Smooth muscle cell (in vitro differentiated cells): ENCODE measurements around the gene CNIH3. TPM values are rescaled to one million over a fixed set of nuclear protein-coding genes. Genes with fewer than 3 reads are reported as not detected.

ENCODE experiments used
- DNase-seq: peaks from one replicate; lab custom pipeline; 2025; ENCODE audit not compliant: unreplicated experiment; lab: John Stamatoyannopoulos, UW
- H2AFZ ChIP-seq: fragments of 200-600 bp; sonication (generic); 2 replicates; pipeline ENCODE4 v1.6.0; 2016; ENCODE audit warnings: antibody characterized with exemption, low read depth, mild to moderate bottlenecking
- H3F3A ChIP-seq: fragments of 200-600 bp; sonication (generic); 2 replicates; pipeline ENCODE4 v1.6.0; 2017; ENCODE audit warnings: antibody characterized with exemption, low read depth
- H3K27ac ChIP-seq: fragments of 200-600 bp; sonication (generic); 2 replicates; pipeline ENCODE4 v1.5.1; 2016; ENCODE audit warnings: low read depth, mild to moderate bottlenecking
- H3K27me3 ChIP-seq: fragments of 200-600 bp; sonication (generic); 2 replicates; pipeline ENCODE4 v1.6.1; 2016; ENCODE audit warnings: low read depth, mild to moderate bottlenecking
- H3K36me3 ChIP-seq: fragments of 200-600 bp; sonication (generic); 2 replicates; pipeline ENCODE4 v1.5.1; 2016; ENCODE audit warnings: low read depth
- H3K4me1 ChIP-seq: fragments of 200-600 bp; sonication (generic); 2 replicates; pipeline ENCODE4 v1.5.1; 2016; ENCODE audit warnings: low read depth
- H3K4me2 ChIP-seq: fragments of 200-600 bp; sonication (generic); 2 replicates; pipeline ENCODE4 v1.6.0; 2016; ENCODE audit warnings: mild to moderate bottlenecking
- H3K4me3 ChIP-seq: fragments of 200-600 bp; sonication (generic); 2 replicates; pipeline ENCODE4 v1.5.1; 2016; ENCODE audit warnings: mild to moderate bottlenecking
- H3K79me2 ChIP-seq: fragments of 200-600 bp; sonication (generic); 2 replicates; pipeline ENCODE4 v1.6.0; 2016; ENCODE audit warnings: low read depth, mild to moderate bottlenecking
- H3K9ac ChIP-seq: fragments of 200-600 bp; sonication (generic); 2 replicates; pipeline ENCODE4 v1.6.0; 2016; ENCODE audit warnings: low read depth
- H3K9me3 ChIP-seq: fragments of 200-600 bp; sonication (generic); replicated peaks from 2 replicates; pipeline ENCODE4 v1.5.1; 2016; ENCODE audit warnings: low read depth
- H4K20me1 ChIP-seq: fragments of 200-600 bp; sonication (generic); 2 replicates; pipeline ENCODE4 v1.6.0; 2016; ENCODE audit warnings: low read depth
- WGBS: methylation state at CpG from one replicate; pipeline ENCODE4 v1.1.7; 2016; ENCODE audit warnings: low lambda C conversion rate; 5-methylcytosine and 5-hydroxymethylcytosine counted together
- polyA plus RNA-seq: library from polyadenylated mRNA; unstranded; fragments of >200 nt; fragmentation: Nextera tagmentation; extraction: Ambion mirVana; gene quantifications from 2 replicates; pipeline ENCODE4 v1.2.1, GENCODE V29; 2016
- total RNA-seq: library from RNA; depleted of rRNA; stranded (reverse); fragments of >200 nt; gene quantifications from 2 replicates; pipeline ENCODE4 v1.2.3, GENCODE V29; 2014
- TF ChIP-seq, protein P1 (sequence below): fragments of 200-600 bp; sonication (generic); IDR thresholded peaks from 2 replicates; pipeline ENCODE4 v1.5.1; 2017; ENCODE audit warnings: borderline replicate concordance, mild to moderate bottlenecking, antibody characterized with exemption; ENCODE audit not compliant: insufficient read depth, poor library complexity, severe bottlenecking

Gene CNIH3
- total and polyA plus RNA-seq, 2 experiments from 2014 or later = 6.6 to 8.0 TPM

DNA sequence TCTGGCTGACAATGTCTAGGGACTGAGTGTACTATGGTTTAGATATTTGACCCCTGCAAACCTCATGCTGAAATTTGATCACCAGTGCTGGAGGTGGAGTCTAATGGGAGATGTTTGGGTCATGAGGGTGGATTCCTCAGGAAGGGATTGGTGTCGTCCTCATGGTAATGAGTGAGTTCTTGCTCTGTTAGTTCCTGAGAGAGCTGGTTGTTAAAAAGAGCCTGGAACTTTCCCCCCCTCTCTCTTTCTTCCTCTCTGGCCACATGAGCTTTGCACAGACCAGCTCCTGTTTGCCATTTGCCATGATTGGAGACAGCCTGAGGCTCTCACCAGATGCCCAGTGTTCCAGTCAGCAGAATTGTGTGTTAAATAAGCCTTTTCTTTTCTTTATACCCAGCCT lies 36.6 kb upstream of the CNIH3 start:
- DNase-seq = no peak
- no peak overlapping the region for H3K4me3 ChIP-seq
- TF ChIP-seq, protein P1, sequence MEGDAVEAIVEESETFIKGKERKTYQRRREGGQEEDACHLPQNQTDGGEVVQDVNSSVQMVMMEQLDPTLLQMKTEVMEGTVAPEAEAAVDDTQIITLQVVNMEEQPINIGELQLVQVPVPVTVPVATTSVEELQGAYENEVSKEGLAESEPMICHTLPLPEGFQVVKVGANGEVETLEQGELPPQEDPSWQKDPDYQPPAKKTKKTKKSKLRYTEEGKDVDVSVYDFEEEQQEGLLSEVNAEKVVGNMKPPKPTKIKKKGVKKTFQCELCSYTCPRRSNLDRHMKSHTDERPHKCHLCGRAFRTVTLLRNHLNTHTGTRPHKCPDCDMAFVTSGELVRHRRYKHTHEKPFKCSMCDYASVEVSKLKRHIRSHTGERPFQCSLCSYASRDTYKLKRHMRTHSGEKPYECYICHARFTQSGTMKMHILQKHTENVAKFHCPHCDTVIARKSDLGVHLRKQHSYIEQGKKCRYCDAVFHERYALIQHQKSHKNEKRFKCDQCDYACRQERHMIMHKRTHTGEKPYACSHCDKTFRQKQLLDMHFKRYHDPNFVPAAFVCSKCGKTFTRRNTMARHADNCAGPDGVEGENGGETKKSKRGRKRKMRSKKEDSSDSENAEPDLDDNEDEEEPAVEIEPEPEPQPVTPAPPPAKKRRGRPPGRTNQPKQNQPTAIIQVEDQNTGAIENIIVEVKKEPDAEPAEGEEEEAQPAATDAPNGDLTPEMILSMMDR = no peak
- no peaks in the 10 kb centered on the region for H3F3A ChIP-seq
- 56% methylated on average over 1 of the region's 1 CpG for WGBS
- H4K20me1 ChIP-seq = no peaks in the 10 kb centered on the region
- H3K36me3 ChIP-seq = peaks cover 5% of the 10 kb centered on the region
- H2AFZ ChIP-seq = no peak overlapping the region
- no peaks in the 10 kb centered on the region for H3K79me2 ChIP-seq
- no peak overlapping the region for H3K27ac ChIP-seq
- no peaks in the 10 kb centered on the region for H3K9me3 ChIP-seq
- H3K4me1 ChIP-seq = no peaks in the 10 kb centered on the region
- H3K4me2 ChIP-seq = no peak overlapping the region
- no peak overlapping the region for H3K9ac ChIP-seq
- no peaks in the 10 kb centered on the region for H3K27me3 ChIP-seq

DNA sequence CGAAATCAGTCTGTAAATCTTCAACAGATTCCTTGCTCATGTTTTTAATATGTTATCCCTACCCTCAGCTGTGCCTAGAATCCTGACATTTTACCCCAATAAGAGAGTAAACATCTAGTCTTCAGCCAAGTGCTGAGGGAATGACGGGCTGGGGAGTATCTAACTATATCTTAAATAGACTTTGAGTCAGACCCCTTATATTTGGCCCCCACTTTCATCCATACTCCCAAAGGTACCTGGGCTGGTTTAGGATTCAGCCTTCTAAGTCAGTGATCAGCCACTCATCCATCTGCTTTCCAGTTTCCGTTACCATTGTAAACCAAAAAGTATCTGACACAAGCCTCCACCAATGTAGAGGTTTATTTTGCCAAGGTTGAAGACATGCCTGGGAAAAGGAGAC lies 36.1 kb upstream of the CNIH3 start:
- H2AFZ ChIP-seq = no peak overlapping the region
- H3K27ac ChIP-seq = no peak overlapping the region
- TF ChIP-seq, protein P1 = no peak
- no peak overlapping the region for H3K4me2 ChIP-seq
- H3F3A ChIP-seq = no peaks in the 10 kb centered on the region
- WGBS = 97% methylated on average over 3 of the region's 3 CpGs
- no peaks in the 10 kb centered on the region for H3K27me3 ChIP-seq
- no peaks in the 10 kb centered on the region for H3K4me1 ChIP-seq
- no peaks in the 10 kb centered on the region for H3K79me2 ChIP-seq
- peaks cover 5% of the 10 kb centered on the region for H3K36me3 ChIP-seq
- DNase-seq = no peak
- no peak overlapping the region for H3K9ac ChIP-seq
- H3K9me3 ChIP-seq = no peaks in the 10 kb centered on the region
- no peaks in the 10 kb centered on the region for H4K20me1 ChIP-seq
- no peak overlapping the region for H3K4me3 ChIP-seq

DNA sequence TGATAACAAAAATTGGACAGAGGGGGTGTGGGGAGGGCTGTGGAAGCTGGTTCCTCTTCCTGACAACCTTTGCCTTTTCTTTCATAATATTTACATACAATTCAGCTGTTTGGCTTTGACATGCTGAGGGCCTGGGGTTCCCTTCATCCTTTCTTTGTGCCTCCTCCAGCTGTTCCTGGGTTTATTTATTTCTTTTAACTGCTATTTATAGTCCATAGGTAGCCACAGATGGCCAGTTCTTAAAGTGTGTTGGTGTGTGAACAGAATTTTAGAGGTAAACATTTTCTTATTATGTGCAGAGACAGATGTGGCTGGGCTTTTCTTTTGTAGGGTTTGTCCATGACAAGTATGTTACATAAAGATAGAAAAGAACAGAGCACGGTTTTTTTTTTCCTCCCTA lies 34.1 kb upstream of the CNIH3 start:
- Histone ChIP-seq H4K20me1 (no peaks in the 10 kb centered on the region), H3K4me1 (no peaks in the 10 kb centered on the region), H3K79me2 (no peaks in the 10 kb centered on the region), H3K4me2 (no peak overlapping the region), H3K27me3 (no peaks in the 10 kb centered on the region), H3K9ac (no peak overlapping the region), H3K36me3 (no peaks in the 10 kb centered on the region), H2AFZ (no peak overlapping the region), H3F3A (no peaks in the 10 kb centered on the region), H3K9me3 (no peaks in the 10 kb centered on the region), H3K4me3 (no peak overlapping the region), H3K27ac (no peak overlapping the region)
- 83% methylated on average over 1 of the region's 1 CpG for WGBS
- no peak for DNase-seq
- TF ChIP-seq, protein P1 = no peak

GRCh38 chr1:224583774-224584173 lies 32.3 kb upstream of the CNIH3 start:
- no peaks in the 10 kb centered on the region for H3K9me3 ChIP-seq
- no peak overlapping the region for H2AFZ ChIP-seq
- no peak overlapping the region for H3K4me2 ChIP-seq
- H3K27me3 ChIP-seq = no peaks in the 10 kb centered on the region
- DNase-seq = no peak
- no peak overlapping the region for H3K9ac ChIP-seq
- no peaks in the 10 kb centered on the region for H3K36me3 ChIP-seq
- peaks cover 6% of the 10 kb centered on the region for H3K4me1 ChIP-seq
- H3K4me3 ChIP-seq = no peak overlapping the region
- H3K79me2 ChIP-seq = no peaks in the 10 kb centered on the region
- H3K27ac ChIP-seq = no peak overlapping the region
- H4K20me1 ChIP-seq = no peaks in the 10 kb centered on the region
- TF ChIP-seq, protein P1 = no peak
- 94% methylated on average over 3 of the region's 3 CpGs for WGBS
- no peaks in the 10 kb centered on the region for H3F3A ChIP-seq
